GM12801 (cell line): ENCODE data around the gene ZP3.

Experiments used
- CTCF ChIP-seq: IDR thresholded peaks from one replicate; pipeline ENCODE4 v1.5.1; 2011; ENCODE audit warnings: control low read depth; ENCODE audit not compliant: insufficient read length; ENCODE audit errors: extremely low read depth

Gene ZP3

GRCh38 chr7:76411626-76412025 is 13.1 kb upstream of the ZP3 start:
- no peak for TF ChIP-seq CTCF

- no peak for TF ChIP-seq CTCF
Observed at GRCh38 chr7:76412249-76412648, 12.5 kb upstream of the ZP3 start.

GRCh38 chr7:76423666-76424412 is 911 bp upstream of the ZP3 start:
- no peak for TF ChIP-seq CTCF

GRCh38 chr7:76425156-76425555 is 406 bp downstream of the ZP3 start:
- no peak for TF ChIP-seq CTCF

- TF ChIP-seq CTCF, result no peak
Observed at GRCh38 chr7:76426246-76426645, 1.5 kb downstream of the ZP3 start.

GRCh38 chr7:76427635-76428034 is 2.9 kb downstream of the ZP3 start:
- TF ChIP-seq CTCF, result no peak

- no peak for TF ChIP-seq CTCF
Observed at GRCh38 chr7:76428149-76428823, 3.5 kb downstream of the ZP3 start.
